Right atrium auricular region (tissue), 2 donors: ENCODE data around the gene TBXAS1. TPM values are rescaled to one million over a fixed set of nuclear protein-coding genes. Genes with fewer than 3 reads are reported as not detected.

Experiments
- DNase-seq: peaks from one replicate; pipeline ENCODE4 v3.0.0-alpha.2; 2019; ENCODE audit warnings: low spot score
- H3K27ac ChIP-seq, 2 donors: fragments of 200-600 bp; sonication (generic); 1 replicate in 1 of 2; 2 replicates in 1 of 2; pipeline ENCODE4 v1.5.1; 2016 to 2019
- H3K27me3 ChIP-seq, 2 donors: fragments of 200-600 bp; sonication (generic); one replicate each; pipeline versions ENCODE4 v1.5.1 to v1.6.0; 2017 to 2019
- H3K36me3 ChIP-seq: fragments of 200-600 bp; sonication (generic); one replicate; pipeline ENCODE4 v1.5.1; 2016
- H3K4me1 ChIP-seq, 2 donors: fragments of 200-600 bp; sonication (generic); one replicate each; pipeline versions ENCODE4 v1.5.1 to v1.6.0; 2017 to 2019
- H3K4me3 ChIP-seq, 2 donors: fragments of 200-600 bp; sonication (generic); 1 replicate in 1 of 2; 2 replicates in 1 of 2; pipeline ENCODE4 v1.5.1; 2017 to 2019; ENCODE audit warnings: mild to moderate bottlenecking in 1 of 2, moderate library complexity in 1 of 2
- H3K9me3 ChIP-seq, 2 donors: fragments of 200-600 bp; sonication (generic); one replicate each; pipeline ENCODE4 v1.5.1; 2019
- CTCF ChIP-seq, 2 donors: fragments of 200-600 bp; sonication (generic); IDR thresholded peaks; one replicate each; pipeline ENCODE4 v1.5.1; 2019; ENCODE audit warnings: antibody characterized with exemption in 2 of 2
- total RNA-seq, 2 donors: library from RNA; depleted of rRNA; stranded (reverse); fragments of >200 nt; gene quantifications; one replicate each; pipeline ENCODE4 v1.1.0, GENCODE V29; 2016

Gene TBXAS1
- total RNA-seq, 2 donors from 2014 or later: 4.6 to 15.3 TPM

DNA sequence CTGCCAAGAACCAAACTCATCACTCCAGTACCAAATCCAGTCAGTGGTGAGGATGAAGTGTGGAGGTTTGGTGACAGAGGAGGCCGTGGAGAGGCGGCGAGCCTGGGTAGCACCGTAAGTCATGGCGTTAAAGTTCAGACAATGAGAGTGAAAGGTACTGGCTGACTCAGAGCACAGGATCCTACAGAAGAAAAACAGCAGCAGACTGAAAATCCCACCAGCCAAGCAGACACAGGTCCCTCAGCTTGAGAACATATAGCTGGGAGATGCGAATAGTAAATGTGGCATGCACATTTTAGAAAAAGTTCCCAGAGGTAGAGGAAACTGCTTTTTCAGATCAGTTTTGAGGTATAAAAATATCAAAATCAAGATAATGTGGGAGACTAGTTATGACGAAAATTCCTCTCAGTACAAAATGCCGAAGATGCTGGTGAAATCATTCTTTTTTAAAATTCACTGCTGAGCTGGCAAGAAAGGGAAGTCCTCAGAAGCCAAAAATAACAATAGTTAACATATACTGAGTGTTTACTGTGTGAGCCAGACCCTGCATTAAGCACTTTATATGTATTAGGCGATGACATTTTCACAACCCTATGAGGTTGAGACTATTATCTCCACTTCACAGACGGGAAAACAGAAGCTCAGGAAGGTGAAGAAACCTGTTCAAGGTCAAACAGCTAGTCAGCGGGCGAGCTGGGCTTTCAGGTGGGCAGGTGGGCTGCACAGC is 212.8 kb downstream of the TBXAS1 start:
- Histone ChIP-seq H3K4me3 (no peak overlapping the region), H3K36me3 (peaks cover 30% of the 10 kb centered on the region), H3K9me3 (no peaks in the 10 kb centered on the region), H3K4me1 (peaks cover 0 to 7% of the 10 kb centered on the region in 2 donors), H3K27ac (no peak overlapping the region), H3K27me3 (no peaks in the 10 kb centered on the region)
- DNase-seq: no peak
- TF ChIP-seq CTCF (IDR thresholded peaks at IDR 0.05): no peak

DNA sequence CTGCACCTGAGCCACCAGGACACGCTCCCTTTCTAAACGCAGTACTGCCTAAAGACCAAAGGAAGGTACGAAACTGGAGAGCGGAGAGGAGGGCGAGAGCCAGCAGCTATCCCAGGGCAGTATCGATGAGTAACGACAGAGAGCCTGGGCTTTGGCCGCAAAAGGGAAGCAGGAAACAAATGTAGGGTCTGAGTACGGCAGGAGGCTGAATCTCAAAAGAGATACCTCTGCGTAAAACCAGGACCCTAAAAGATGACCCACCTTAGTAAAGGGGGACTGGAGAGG is 213.3 kb downstream of the TBXAS1 start:
- TF ChIP-seq CTCF (IDR thresholded peaks at IDR 0.05): no peak
- DNase-seq: peak; percentile 18
- Histone ChIP-seq H3K36me3 (peaks cover 26% of the 10 kb centered on the region), H3K4me1 (peaks cover 0 to 7% of the 10 kb centered on the region in 2 donors), H3K27ac (no peak overlapping the region), H3K4me3 (no peak overlapping the region), H3K9me3 (no peaks in the 10 kb centered on the region), H3K27me3 (no peaks in the 10 kb centered on the region)

DNA sequence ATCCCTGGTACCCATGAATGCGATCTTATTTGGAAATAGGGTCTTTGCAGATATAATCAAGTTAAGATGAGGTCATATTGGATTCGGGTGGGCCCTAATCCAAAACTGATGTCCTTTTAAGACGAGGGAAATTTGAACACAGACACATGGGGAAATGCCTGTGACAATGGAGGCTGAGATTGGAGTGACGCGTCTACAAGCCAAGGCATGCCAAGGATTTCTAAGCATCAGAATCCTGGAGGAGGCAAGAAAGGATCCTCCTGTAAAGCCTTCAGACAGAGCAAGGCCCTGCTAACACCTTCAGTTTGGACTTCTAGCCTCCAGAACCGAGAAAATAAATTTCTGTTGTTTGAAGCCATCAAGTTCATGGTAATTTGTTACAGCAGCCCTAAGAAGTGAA is 215.2 kb downstream of the TBXAS1 start:
- Histone ChIP-seq H3K36me3 (peaks cover 15% of the 10 kb centered on the region), H3K27me3 (no peaks in the 10 kb centered on the region), H3K9me3 (no peaks in the 10 kb centered on the region), H3K4me3 (no peak overlapping the region), H3K27ac (no peak overlapping the region), H3K4me1 (peaks cover 0 to 17% of the 10 kb centered on the region in 2 donors)
- no peak for DNase-seq
- no peak for TF ChIP-seq CTCF (IDR thresholded peaks at IDR 0.05)

DNA sequence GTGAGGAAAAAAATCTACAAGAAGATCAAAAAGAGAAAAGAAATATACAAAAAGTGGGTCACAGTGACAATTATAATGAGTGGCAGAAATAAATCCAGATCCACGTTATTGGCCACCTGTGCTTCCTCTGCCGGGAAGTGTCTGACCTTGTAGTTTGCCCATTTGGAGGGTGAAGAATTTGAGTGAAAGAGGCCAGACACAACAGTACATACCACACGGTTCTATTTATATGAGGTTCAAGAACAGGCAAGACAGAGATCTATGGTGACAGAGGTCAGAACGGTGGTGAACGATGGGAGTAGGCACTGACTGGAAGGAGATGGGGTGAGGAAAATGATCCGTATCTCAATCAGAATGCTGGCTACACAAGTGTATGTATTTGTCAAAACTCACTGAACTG is 216.6 kb downstream of the TBXAS1 start:
- Histone ChIP-seq H3K27ac (no peak overlapping the region), H3K27me3 (no peaks in the 10 kb centered on the region), H3K4me1 (peaks cover 0 to 25% of the 10 kb centered on the region in 2 donors), H3K9me3 (no peaks in the 10 kb centered on the region), H3K36me3 (peaks cover 9% of the 10 kb centered on the region), H3K4me3 (no peak overlapping the region)
- no peak for DNase-seq
- TF ChIP-seq CTCF (IDR thresholded peaks at IDR 0.05): no peak

GRCh38 chr7:140047197-140047596 is 218.1 kb downstream of the TBXAS1 start:
- no peak for TF ChIP-seq CTCF (IDR thresholded peaks at IDR 0.05)
- H3K9me3 ChIP-seq: no peaks in the 10 kb centered on the region
- H3K36me3 ChIP-seq: no peaks in the 10 kb centered on the region
- DNase-seq: no peak
- peaks cover 0 to 25% of the 10 kb centered on the region in 2 donors for H3K4me1 ChIP-seq
- no peaks in the 10 kb centered on the region for H3K27me3 ChIP-seq
- no peak overlapping the region for H3K4me3 ChIP-seq
- no peak overlapping the region for H3K27ac ChIP-seq

DNA sequence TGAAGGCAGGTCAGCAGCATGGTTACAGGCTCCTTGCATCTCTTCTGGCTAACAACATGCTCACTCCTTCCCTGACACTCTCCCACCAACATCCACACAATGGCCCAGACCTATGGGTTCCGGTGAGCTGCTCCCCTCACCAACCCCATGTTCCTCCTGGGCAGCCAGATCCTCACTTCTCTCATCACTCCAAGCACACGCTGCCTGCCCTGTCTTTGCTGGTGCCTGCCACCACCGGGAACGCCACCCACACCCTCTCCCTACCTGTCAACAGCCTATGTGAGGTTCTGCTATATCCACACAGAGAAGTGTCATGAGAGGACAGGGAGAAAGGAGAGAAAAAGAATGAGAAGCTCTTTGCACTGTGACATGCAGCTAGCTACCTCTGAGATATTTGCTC is 219.1 kb downstream of the TBXAS1 start:
- no peak for TF ChIP-seq CTCF (IDR thresholded peaks at IDR 0.05)
- Histone ChIP-seq H3K9me3 (no peaks in the 10 kb centered on the region), H3K4me3 (no peak overlapping the region), H3K36me3 (no peaks in the 10 kb centered on the region), H3K4me1 (peaks cover 0 to 25% of the 10 kb centered on the region in 2 donors), H3K27me3 (no peaks in the 10 kb centered on the region), H3K27ac (no peak overlapping the region)
- no peak for DNase-seq
